Measurements from ENCODE around the gene POU2F1.

DNA sequence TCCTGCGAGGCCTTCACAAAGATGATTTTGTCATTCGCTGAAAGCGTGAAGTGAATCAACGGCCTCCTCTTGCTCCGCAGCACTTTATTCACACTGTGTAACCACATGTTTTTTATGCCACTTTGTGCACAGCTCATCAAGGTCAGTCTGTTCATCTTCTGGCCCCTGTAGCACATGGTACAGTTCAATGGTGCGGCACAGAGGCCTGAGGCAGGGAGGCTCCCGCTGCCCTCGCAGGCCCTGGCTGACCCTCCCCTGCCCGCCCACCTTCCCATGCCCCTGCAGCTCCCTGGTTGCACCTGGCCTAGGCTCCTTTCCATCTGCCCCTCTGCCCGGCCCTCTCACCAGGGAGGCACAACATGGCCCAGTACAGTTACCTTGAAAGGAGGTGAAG, 210.2 kb downstream of the POU2F1 start:
- TF ChIP-seq, protein P1, sequence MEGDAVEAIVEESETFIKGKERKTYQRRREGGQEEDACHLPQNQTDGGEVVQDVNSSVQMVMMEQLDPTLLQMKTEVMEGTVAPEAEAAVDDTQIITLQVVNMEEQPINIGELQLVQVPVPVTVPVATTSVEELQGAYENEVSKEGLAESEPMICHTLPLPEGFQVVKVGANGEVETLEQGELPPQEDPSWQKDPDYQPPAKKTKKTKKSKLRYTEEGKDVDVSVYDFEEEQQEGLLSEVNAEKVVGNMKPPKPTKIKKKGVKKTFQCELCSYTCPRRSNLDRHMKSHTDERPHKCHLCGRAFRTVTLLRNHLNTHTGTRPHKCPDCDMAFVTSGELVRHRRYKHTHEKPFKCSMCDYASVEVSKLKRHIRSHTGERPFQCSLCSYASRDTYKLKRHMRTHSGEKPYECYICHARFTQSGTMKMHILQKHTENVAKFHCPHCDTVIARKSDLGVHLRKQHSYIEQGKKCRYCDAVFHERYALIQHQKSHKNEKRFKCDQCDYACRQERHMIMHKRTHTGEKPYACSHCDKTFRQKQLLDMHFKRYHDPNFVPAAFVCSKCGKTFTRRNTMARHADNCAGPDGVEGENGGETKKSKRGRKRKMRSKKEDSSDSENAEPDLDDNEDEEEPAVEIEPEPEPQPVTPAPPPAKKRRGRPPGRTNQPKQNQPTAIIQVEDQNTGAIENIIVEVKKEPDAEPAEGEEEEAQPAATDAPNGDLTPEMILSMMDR (IDR thresholded peaks at IDR 0.05), result no peak
- no peak for TF ChIP-seq POLR2AphosphoS5 (IDR thresholded peaks at IDR 0.05)
- TF ChIP-seq POLR2A (IDR thresholded peaks at IDR 0.05), result no peak

Data from stomach (tissue), 4 donors.